Nephron (organoid): ENCODE results near the gene KLHL42.

Source experiments
- H3K27ac Mint-ChIP-seq, 3 experiments: 2 replicates each; pipeline ENCODE4 v1.8.0; 2020; ENCODE audit warnings: mixed read lengths in 3 of 3, mild to moderate bottlenecking in 2 of 3, moderate library complexity in 1 of 3
- H3K27me3 Mint-ChIP-seq: 2 replicates; pipeline ENCODE4 v1.8.0; 2021; ENCODE audit warnings: low read depth, mild to moderate bottlenecking, moderate library complexity, mixed read lengths
- H3K36me3 Mint-ChIP-seq: 2 replicates; pipeline ENCODE4 v1.8.0; 2020; ENCODE audit warnings: low read depth, mixed read lengths
- H3K4me1 Mint-ChIP-seq: 2 replicates; pipeline ENCODE4 v1.8.0; 2020; ENCODE audit warnings: mixed read lengths
- H3K4me3 Mint-ChIP-seq, 3 experiments: 2 replicates each; pipeline ENCODE4 v1.8.0; 2020; ENCODE audit warnings: mild to moderate bottlenecking in 3 of 3, mixed read lengths in 3 of 3, moderate library complexity in 2 of 3
- H3K9me3 Mint-ChIP-seq: 2 replicates; pipeline ENCODE4 v1.8.0; 2020; ENCODE audit warnings: mixed read lengths
- TF ChIP-seq, protein P1 (sequence below), 3 experiments: fragments of 200-600 bp; sonication (generic); IDR thresholded peaks; one replicate each; pipeline ENCODE4 v1.5.0; 2021; ENCODE audit warnings: antibody characterized with exemption in 3 of 3; ENCODE audit not compliant: unreplicated experiment in 3 of 3

Gene KLHL42

GRCh38 chr12:27806259-27806658, 26.2 kb downstream of the KLHL42 start:
- TF ChIP-seq, protein P1, sequence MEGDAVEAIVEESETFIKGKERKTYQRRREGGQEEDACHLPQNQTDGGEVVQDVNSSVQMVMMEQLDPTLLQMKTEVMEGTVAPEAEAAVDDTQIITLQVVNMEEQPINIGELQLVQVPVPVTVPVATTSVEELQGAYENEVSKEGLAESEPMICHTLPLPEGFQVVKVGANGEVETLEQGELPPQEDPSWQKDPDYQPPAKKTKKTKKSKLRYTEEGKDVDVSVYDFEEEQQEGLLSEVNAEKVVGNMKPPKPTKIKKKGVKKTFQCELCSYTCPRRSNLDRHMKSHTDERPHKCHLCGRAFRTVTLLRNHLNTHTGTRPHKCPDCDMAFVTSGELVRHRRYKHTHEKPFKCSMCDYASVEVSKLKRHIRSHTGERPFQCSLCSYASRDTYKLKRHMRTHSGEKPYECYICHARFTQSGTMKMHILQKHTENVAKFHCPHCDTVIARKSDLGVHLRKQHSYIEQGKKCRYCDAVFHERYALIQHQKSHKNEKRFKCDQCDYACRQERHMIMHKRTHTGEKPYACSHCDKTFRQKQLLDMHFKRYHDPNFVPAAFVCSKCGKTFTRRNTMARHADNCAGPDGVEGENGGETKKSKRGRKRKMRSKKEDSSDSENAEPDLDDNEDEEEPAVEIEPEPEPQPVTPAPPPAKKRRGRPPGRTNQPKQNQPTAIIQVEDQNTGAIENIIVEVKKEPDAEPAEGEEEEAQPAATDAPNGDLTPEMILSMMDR (IDR thresholded peaks at IDR 0.05; ENCODE audit: unreplicated experiment in 3 of 3) = no peak
- Mint-ChIP-seq H3K4me3 (no peak overlapping the region), H3K27ac (no peak overlapping the region), H3K4me1 (no peaks in the 10 kb centered on the region), H3K9me3 (no peaks in the 10 kb centered on the region), H3K36me3 (peaks cover 2% of the 10 kb centered on the region), H3K27me3 (peaks cover 4% of the 10 kb centered on the region)

DNA sequence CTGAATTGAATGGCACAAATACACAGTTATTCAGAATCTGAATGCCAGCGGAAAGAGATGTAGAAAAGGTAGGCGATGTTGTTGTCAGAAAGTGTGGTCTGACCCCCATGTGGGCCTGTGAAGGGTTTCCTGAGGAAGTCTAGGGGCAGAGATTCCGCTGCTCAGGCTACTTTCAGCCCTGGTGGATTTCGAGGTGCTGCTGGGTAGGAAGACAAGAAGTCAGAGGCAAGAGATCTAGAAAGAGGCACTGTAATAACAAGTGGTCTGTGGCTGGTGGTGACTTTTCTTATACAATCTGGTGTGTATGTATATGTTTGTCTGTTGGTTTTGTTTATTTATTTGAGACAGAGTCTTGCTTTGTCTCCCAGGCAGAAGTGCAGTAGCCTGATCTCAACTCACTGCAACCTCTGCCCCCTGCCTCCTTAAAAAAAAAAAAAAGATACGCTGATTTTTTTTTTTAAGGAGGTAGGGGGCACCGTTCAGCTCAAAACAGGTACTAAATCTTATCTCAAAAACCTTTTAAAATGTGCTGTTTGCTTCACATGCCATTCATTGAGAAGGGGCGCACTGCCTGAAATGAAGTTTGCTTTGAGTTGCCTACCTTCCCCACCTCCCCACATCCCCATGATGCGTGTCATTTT, 27.1 kb downstream of the KLHL42 start:
- Mint-ChIP-seq H3K27me3 (peaks cover 4% of the 10 kb centered on the region), H3K36me3 (no peaks in the 10 kb centered on the region), H3K27ac (no peak overlapping the region), H3K4me1 (no peaks in the 10 kb centered on the region), H3K4me3 (no peak overlapping the region), H3K9me3 (no peaks in the 10 kb centered on the region)
- TF ChIP-seq, protein P1 (IDR thresholded peaks at IDR 0.05; ENCODE audit: unreplicated experiment in 3 of 3) = no peak

GRCh38 chr12:27808841-27809240, 28.8 kb downstream of the KLHL42 start:
- H3K9me3 Mint-ChIP-seq = no peaks in the 10 kb centered on the region
- H3K4me3 Mint-ChIP-seq = no peak overlapping the region
- H3K4me1 Mint-ChIP-seq = no peaks in the 10 kb centered on the region
- TF ChIP-seq, protein P1 (IDR thresholded peaks at IDR 0.05; ENCODE audit: unreplicated experiment in 3 of 3) = no peak
- H3K27me3 Mint-ChIP-seq = peaks cover 7% of the 10 kb centered on the region
- H3K36me3 Mint-ChIP-seq = no peaks in the 10 kb centered on the region
- H3K27ac Mint-ChIP-seq = no peak overlapping the region

- no peak overlapping the region for H3K4me3 Mint-ChIP-seq
- H3K4me1 Mint-ChIP-seq = no peaks in the 10 kb centered on the region
Observed at GRCh38 chr12:27810756-27811155, 30.7 kb downstream of the KLHL42 start.

DNA sequence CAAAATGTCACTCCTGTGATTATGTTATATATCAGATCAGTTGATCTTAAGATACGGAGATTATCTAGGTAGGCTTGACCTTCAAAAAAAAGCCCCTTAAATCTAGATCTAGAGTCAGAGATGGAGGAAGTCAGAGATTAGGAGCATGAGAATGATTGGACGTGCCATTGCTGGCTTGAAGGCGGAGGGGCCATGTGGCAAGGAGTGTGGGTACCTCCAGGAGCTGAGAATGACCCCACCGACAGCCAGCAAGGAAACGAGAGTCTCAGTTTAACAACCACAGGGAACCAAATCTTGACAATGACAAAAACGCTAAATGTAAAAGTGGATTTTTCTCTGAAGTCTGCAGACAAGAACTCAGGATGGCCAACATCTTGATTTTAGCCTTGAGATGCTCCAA, 32.5 kb downstream of the KLHL42 start:
- TF ChIP-seq, protein P1 (IDR thresholded peaks at IDR 0.05; ENCODE audit: unreplicated experiment in 3 of 3) = no peak
- H3K27ac Mint-ChIP-seq = no peak overlapping the region
- no peaks in the 10 kb centered on the region for H3K36me3 Mint-ChIP-seq
- H3K27me3 Mint-ChIP-seq = peaks cover 3% of the 10 kb centered on the region
- H3K9me3 Mint-ChIP-seq = no peaks in the 10 kb centered on the region
- H3K4me1 Mint-ChIP-seq = no peaks in the 10 kb centered on the region
- H3K4me3 Mint-ChIP-seq = no peak overlapping the region

More at GRCh38 chr12:27810756-27811155, 30.7 kb downstream of the KLHL42 start:
- no peaks in the 10 kb centered on the region for H3K36me3 Mint-ChIP-seq
- no peak overlapping the region for H3K27ac Mint-ChIP-seq
- H3K27me3 Mint-ChIP-seq = peaks cover 7% of the 10 kb centered on the region
- TF ChIP-seq, protein P1 (IDR thresholded peaks at IDR 0.05; ENCODE audit: unreplicated experiment in 3 of 3) = no peak
- H3K9me3 Mint-ChIP-seq = no peaks in the 10 kb centered on the region

DNA sequence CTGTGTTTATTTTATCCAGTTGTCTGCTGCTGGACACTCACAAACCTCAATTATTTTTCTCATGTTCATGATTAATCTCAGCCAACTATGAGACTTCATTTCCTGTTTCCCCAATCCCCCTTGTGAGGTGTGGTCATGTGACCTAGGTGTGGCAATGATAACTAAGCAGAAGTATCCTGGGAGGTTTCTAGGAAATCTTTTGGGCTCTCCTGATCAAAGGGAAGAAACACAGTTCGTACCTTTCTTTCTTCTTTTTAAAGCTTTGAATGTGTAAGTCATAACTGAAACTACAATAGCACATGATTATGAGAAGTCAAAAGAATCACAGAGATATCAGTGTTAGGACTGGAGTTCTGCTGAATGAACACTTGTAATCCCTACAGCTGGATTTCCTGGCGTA, 34.4 kb downstream of the KLHL42 start:
- peaks cover 12% of the 10 kb centered on the region for H3K4me1 Mint-ChIP-seq
- peaks cover 3% of the 10 kb centered on the region for H3K27me3 Mint-ChIP-seq
- TF ChIP-seq, protein P1 (IDR thresholded peaks at IDR 0.05; ENCODE audit: unreplicated experiment in 3 of 3) = no peak
- no peaks in the 10 kb centered on the region for H3K36me3 Mint-ChIP-seq
- no peaks in the 10 kb centered on the region for H3K9me3 Mint-ChIP-seq
- no peak overlapping the region for H3K27ac Mint-ChIP-seq
- H3K4me3 Mint-ChIP-seq = no peak overlapping the region
